Measurements from ENCODE around the gene FRAS1. TPM values are rescaled to one million over a fixed set of nuclear protein-coding genes. Genes with fewer than 3 reads are reported as not detected.

Gene FRAS1
- total RNA-seq, 5 donors from 2014 or later (not counting 1 experiment from before 2014, with no cell fraction given) = 0.23 to 0.39 (median 0.32) TPM; not detected in 2

DNA sequence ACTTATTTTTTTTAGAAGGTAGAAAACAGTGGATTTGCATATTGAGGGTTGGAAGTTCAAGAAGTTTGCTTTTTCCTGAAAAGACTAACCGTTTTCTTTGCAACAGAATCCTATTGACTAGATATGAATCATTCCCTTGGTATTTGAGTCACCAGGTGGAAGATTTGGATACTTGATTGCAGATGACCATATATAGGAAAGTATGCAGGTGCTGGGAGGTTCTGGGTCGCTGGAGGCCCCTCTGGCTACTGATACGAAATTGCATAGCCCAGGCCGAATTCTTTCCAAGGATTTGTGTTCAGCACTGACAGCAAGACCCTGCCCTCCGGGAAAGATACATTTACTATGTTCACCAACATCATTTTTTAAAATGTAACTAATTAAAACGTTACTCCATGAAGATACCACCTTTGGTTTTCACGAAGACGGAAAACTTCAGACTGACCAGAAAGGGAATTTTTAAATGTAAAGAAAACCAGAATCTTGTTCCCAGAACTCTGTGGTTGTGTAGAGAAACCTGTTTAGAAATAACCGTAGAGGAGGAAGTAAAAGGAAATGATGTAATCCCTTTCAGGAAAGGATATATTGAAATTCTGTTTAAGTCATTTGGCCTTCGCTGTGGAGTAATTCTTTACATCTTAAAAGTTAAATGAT, 495.4 kb downstream of the FRAS1 start:
- H3K9me3 Mint-ChIP-seq = peaks cover 0 to 3% (median 0%) of the 10 kb centered on the region in 3 donors
- peak overlapping the region in 1 of 3 donors; percentile 30 for H3K4me3 Mint-ChIP-seq
- no CpG with 5 or more reads among the region's 10 CpGs for WGBS (ENCODE audit: insufficient coverage)
- Histone ChIP-seq H3K27me3 (replicated peaks in 1 of 2; ENCODE audit: control insufficient read depth in 2 of 2, extremely low read depth in 1 of 2, insufficient read depth in 2 of 2, low read length in 1 of 2) (peaks cover 0 to 13% of the 10 kb centered on the region in 2 experiments), H3K4me1 (ENCODE audit: control insufficient read depth in 1 of 2, extremely low read depth in 1 of 2, insufficient read depth in 2 of 2, low read length in 2 of 2) (peaks cover 9% of the 10 kb centered on the region in 2 experiments), H3K9me3 (no peaks in the 10 kb centered on the region), H3K4me3 (ENCODE audit: control insufficient read depth in 1 of 2, extremely low read depth in 1 of 2, low read length in 1 of 2) (peak overlapping the region in 1 of 2 donors; percentile 80), H3K36me3 (ENCODE audit: control insufficient read depth in 2 of 2, extremely low read depth in 1 of 2, insufficient read depth in 1 of 2, low read length in 1 of 2) (no peaks in the 10 kb centered on the region), H3K27ac (ENCODE audit: low read length) (no peak overlapping the region)
- ATAC-seq (replicated peaks in 1 of 4) (no peak), DNase-seq (no peak)
- H3K36me3 Mint-ChIP-seq = no peaks in the 10 kb centered on the region
- H3K4me1 Mint-ChIP-seq = peaks cover 5 to 8% (median 8%) of the 10 kb centered on the region in 3 donors
- ChIA-PET CTCF (no interaction called here), POLR2A (no interaction called here)
- H3K27me3 Mint-ChIP-seq = peaks cover 26 to 38% of the 10 kb centered on the region in 2 donors
- H3K27ac Mint-ChIP-seq = no peak overlapping the region

- Histone ChIP-seq H3K36me3 (ENCODE audit: control insufficient read depth in 2 of 2, extremely low read depth in 1 of 2, insufficient read depth in 1 of 2, low read length in 1 of 2) (no peaks in the 10 kb centered on the region), H3K9me3 (no peaks in the 10 kb centered on the region), H3K4me3 (ENCODE audit: control insufficient read depth in 1 of 2, extremely low read depth in 1 of 2, low read length in 1 of 2) (no peak overlapping the region), H3K27me3 (replicated peaks in 1 of 2; ENCODE audit: control insufficient read depth in 2 of 2, extremely low read depth in 1 of 2, insufficient read depth in 2 of 2, low read length in 1 of 2) (peaks cover 0 to 13% of the 10 kb centered on the region in 2 experiments), H3K4me1 (ENCODE audit: control insufficient read depth in 1 of 2, extremely low read depth in 1 of 2, insufficient read depth in 2 of 2, low read length in 2 of 2) (peaks cover 9% of the 10 kb centered on the region in 2 experiments), H3K27ac (ENCODE audit: low read length) (no peak overlapping the region)
- ChIA-PET POLR2A (no interaction called here), CTCF (no interaction called here)
- Mint-ChIP-seq H3K4me1 (peaks cover 5 to 8% (median 8%) of the 10 kb centered on the region in 3 donors), H3K27ac (no peak overlapping the region), H3K27me3 (peaks cover 26 to 38% of the 10 kb centered on the region in 2 donors), H3K9me3 (peaks cover 0 to 3% (median 0%) of the 10 kb centered on the region in 3 donors), H3K4me3 (no peak overlapping the region), H3K36me3 (no peaks in the 10 kb centered on the region)
- WGBS (ENCODE audit: insufficient coverage) = no CpG with 5 or more reads among the region's 3 CpGs
- DNase-seq (no peak), ATAC-seq (replicated peaks in 1 of 4) (no peak)
Observed at GRCh38 chr4:78553043-78553396, 495.9 kb downstream of the FRAS1 start.

DNA sequence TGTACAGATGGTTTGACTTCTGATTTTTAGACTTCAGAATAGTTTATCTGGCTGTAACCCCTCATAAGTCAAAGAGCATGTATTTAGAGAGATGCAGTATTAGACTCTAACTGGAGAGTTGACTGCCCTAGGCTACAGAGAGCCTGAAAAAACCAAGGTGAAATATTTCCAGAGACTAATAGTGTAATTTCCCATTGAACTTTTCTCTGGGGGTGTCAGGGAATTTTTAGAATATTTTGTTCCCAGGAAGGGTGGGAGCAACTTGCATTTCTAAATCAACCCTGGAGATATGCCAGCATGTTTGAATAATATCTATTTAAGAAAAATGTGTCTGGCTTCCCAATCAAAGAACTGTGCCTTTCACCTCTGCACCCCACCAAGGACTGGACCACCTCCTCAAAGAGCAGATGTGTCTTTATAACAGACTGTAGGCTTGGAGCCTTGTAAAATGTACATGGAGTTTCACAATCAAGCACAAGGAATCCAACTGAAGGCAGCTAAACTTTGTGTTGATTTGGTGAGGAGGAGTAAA, 496.5 kb downstream of the FRAS1 start:
- H3K27me3 Mint-ChIP-seq = peaks cover 26 to 38% of the 10 kb centered on the region in 2 donors
- peaks cover 0 to 3% (median 0%) of the 10 kb centered on the region in 3 donors for H3K9me3 Mint-ChIP-seq
- no peak overlapping the region for H3K4me3 Mint-ChIP-seq
- ChIA-PET CTCF (no interaction called here), POLR2A (no interaction called here)
- Histone ChIP-seq H3K27ac (ENCODE audit: low read length) (no peak overlapping the region), H3K9me3 (no peaks in the 10 kb centered on the region), H3K4me1 (ENCODE audit: control insufficient read depth in 1 of 2, extremely low read depth in 1 of 2, insufficient read depth in 2 of 2, low read length in 2 of 2) (peaks cover 9% of the 10 kb centered on the region in 2 experiments), H3K36me3 (ENCODE audit: control insufficient read depth in 2 of 2, extremely low read depth in 1 of 2, insufficient read depth in 1 of 2, low read length in 1 of 2) (no peaks in the 10 kb centered on the region), H3K27me3 (replicated peaks in 1 of 2; ENCODE audit: control insufficient read depth in 2 of 2, extremely low read depth in 1 of 2, insufficient read depth in 2 of 2, low read length in 1 of 2) (peaks cover 0 to 13% of the 10 kb centered on the region in 2 experiments), H3K4me3 (ENCODE audit: control insufficient read depth in 1 of 2, extremely low read depth in 1 of 2, low read length in 1 of 2) (no peak overlapping the region)
- no peak overlapping the region for H3K27ac Mint-ChIP-seq
- no peak for DNase-seq
- peaks cover 5 to 8% (median 8%) of the 10 kb centered on the region in 3 donors for H3K4me1 Mint-ChIP-seq
- H3K36me3 Mint-ChIP-seq = no peaks in the 10 kb centered on the region
- no peak for ATAC-seq (replicated peaks in 1 of 4)

DNA sequence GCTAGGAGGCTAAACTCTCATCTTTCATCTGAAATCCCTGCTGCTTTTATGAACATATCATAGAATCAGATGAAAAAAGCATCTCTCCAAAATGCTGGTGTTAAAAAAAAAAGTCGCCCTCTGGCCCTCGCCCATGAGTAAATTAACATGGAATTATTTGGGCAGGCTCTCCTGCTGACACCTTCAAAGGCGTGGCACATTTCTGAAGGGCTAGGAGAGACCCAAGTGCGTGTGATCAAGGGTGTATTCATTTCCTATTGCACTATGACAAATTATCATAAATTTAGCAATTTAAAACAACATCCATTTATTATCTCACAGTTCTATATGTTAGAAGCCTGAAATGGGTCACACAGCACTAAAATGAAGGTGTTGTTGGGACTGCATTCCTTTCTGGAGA, 499.5 kb downstream of the FRAS1 start:
- Mint-ChIP-seq H3K4me1 (peaks cover 0 to 3% (median 0%) of the 10 kb centered on the region in 3 donors), H3K4me3 (no peak overlapping the region), H3K27ac (no peak overlapping the region), H3K9me3 (peaks cover 0 to 3% (median 0%) of the 10 kb centered on the region in 3 donors), H3K27me3 (peaks cover 12 to 27% of the 10 kb centered on the region in 2 donors), H3K36me3 (no peaks in the 10 kb centered on the region)
- CTCF ChIA-PET = no interaction called here
- Histone ChIP-seq H3K4me1 (ENCODE audit: control insufficient read depth in 1 of 2, extremely low read depth in 1 of 2, insufficient read depth in 2 of 2, low read length in 2 of 2) (peaks cover 5 to 6% of the 10 kb centered on the region in 2 experiments), H3K4me3 (ENCODE audit: control insufficient read depth in 1 of 2, extremely low read depth in 1 of 2, low read length in 1 of 2) (no peak overlapping the region), H3K36me3 (ENCODE audit: control insufficient read depth in 2 of 2, extremely low read depth in 1 of 2, insufficient read depth in 1 of 2, low read length in 1 of 2) (no peaks in the 10 kb centered on the region), H3K27me3 (replicated peaks in 1 of 2; ENCODE audit: control insufficient read depth in 2 of 2, extremely low read depth in 1 of 2, insufficient read depth in 2 of 2, low read length in 1 of 2) (peaks cover 0 to 9% of the 10 kb centered on the region in 2 experiments), H3K27ac (ENCODE audit: low read length) (no peak overlapping the region), H3K9me3 (no peaks in the 10 kb centered on the region)
- no peak for DNase-seq
- no peak for ATAC-seq (replicated peaks in 1 of 4)
- POLR2A ChIA-PET = no interaction called here
- WGBS (ENCODE audit: insufficient coverage) = 81% methylated on average over 3 of the region's 4 CpGs

DNA sequence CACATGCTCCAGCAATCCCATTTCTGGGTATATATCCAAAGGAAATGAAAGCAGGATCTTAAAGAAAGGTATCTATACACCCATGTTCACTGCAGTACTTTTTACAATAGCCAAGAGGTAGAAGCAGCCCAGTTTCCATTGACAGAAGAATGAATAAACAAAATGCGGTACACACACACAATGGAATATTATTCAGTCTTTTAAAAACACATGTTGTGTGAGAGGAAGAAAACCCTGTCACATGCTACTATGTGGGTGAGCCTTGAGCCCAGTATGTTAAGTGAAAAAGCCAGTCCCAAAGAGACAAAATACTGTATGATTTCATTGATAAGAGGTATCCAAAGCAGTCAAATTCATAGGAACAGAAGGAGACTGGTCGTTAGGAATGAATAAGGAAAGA, 500.7 kb downstream of the FRAS1 start:
- POLR2A ChIA-PET = no interaction called here
- Mint-ChIP-seq H3K4me3 (no peak overlapping the region), H3K9me3 (peaks cover 0 to 3% (median 0%) of the 10 kb centered on the region in 3 donors), H3K36me3 (no peaks in the 10 kb centered on the region), H3K4me1 (no peaks in the 10 kb centered on the region), H3K27ac (no peak overlapping the region), H3K27me3 (peaks cover 7 to 22% of the 10 kb centered on the region in 2 donors)
- no peaks in the 10 kb centered on the region for H3K9me3 ChIP-seq
- H3K36me3 ChIP-seq (ENCODE audit: control insufficient read depth in 2 of 2, extremely low read depth in 1 of 2, insufficient read depth in 1 of 2, low read length in 1 of 2) = no peaks in the 10 kb centered on the region
- H3K27ac ChIP-seq (ENCODE audit: low read length) = no peak overlapping the region
- CTCF ChIA-PET = no interaction called here
- no peak overlapping the region for H3K4me3 ChIP-seq (ENCODE audit: control insufficient read depth in 1 of 2, extremely low read depth in 1 of 2, low read length in 1 of 2)
- WGBS (ENCODE audit: insufficient coverage) = no CpG with 5 or more reads among the region's 2 CpGs
- no peaks in the 10 kb centered on the region for H3K27me3 ChIP-seq (replicated peaks in 1 of 2; ENCODE audit: control insufficient read depth in 2 of 2, extremely low read depth in 1 of 2, insufficient read depth in 2 of 2, low read length in 1 of 2)
- H3K4me1 ChIP-seq (ENCODE audit: control insufficient read depth in 1 of 2, extremely low read depth in 1 of 2, insufficient read depth in 2 of 2, low read length in 2 of 2) = peaks cover 0 to 2% of the 10 kb centered on the region in 2 experiments
- ATAC-seq (replicated peaks in 1 of 4) = no peak
- no peak for DNase-seq

DNA sequence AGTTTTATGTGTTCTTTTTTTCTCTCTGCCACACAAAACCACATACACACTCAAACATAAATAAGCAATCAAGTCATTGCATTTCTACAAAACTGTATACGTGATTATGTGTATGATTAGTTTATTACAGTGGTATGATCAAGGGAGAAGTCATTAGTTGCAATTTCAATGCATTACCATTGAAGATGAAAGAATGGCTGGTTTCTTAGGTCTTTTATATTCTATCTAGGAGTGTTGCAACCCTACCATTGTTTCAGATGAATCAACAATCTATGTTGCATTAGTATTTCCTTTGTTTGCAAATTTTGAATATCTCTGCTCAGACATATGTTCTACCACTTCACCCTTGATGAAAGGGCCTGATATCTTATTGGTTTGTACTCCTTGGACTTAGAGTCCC, 501.3 kb downstream of the FRAS1 start:
- H3K4me3 Mint-ChIP-seq = no peak overlapping the region
- no peak overlapping the region for H3K27ac Mint-ChIP-seq
- no peaks in the 10 kb centered on the region for H3K4me1 Mint-ChIP-seq
- peaks cover 0 to 3% (median 0%) of the 10 kb centered on the region in 3 donors for H3K9me3 Mint-ChIP-seq
- peaks cover 7 to 21% of the 10 kb centered on the region in 2 donors for H3K27me3 Mint-ChIP-seq
- CTCF ChIA-PET = no interaction called here
- no peaks in the 10 kb centered on the region for H3K4me1 ChIP-seq (ENCODE audit: control insufficient read depth in 1 of 2, extremely low read depth in 1 of 2, insufficient read depth in 2 of 2, low read length in 2 of 2)
- ATAC-seq (replicated peaks in 1 of 4) = no peak
- H3K4me3 ChIP-seq (ENCODE audit: control insufficient read depth in 1 of 2, extremely low read depth in 1 of 2, low read length in 1 of 2) = no peak overlapping the region
- no peak overlapping the region for H3K27ac ChIP-seq (ENCODE audit: low read length)
- no peaks in the 10 kb centered on the region for H3K9me3 ChIP-seq
- H3K27me3 ChIP-seq (replicated peaks in 1 of 2; ENCODE audit: control insufficient read depth in 2 of 2, extremely low read depth in 1 of 2, insufficient read depth in 2 of 2, low read length in 1 of 2) = no peaks in the 10 kb centered on the region
- DNase-seq = no peak
- POLR2A ChIA-PET = no interaction called here
- H3K36me3 ChIP-seq (ENCODE audit: control insufficient read depth in 2 of 2, extremely low read depth in 1 of 2, insufficient read depth in 1 of 2, low read length in 1 of 2) = no peaks in the 10 kb centered on the region
- WGBS (ENCODE audit: insufficient coverage) = no CpG with 5 or more reads among the region's 1 CpG
- H3K36me3 Mint-ChIP-seq = no peaks in the 10 kb centered on the region

Data from T-cell (primary cell).